ENCODE measurements around the gene SYS1. TPM values are rescaled to one million over a fixed set of nuclear protein-coding genes. Genes with fewer than 3 reads are reported as not detected.
A peak's percentile ranks its signal among the peaks of the same experiment; 100 is the strongest.

Gene SYS1
- polyA plus RNA-seq, 1 donor from 2014 or later: 16.1 TPM

DNA sequence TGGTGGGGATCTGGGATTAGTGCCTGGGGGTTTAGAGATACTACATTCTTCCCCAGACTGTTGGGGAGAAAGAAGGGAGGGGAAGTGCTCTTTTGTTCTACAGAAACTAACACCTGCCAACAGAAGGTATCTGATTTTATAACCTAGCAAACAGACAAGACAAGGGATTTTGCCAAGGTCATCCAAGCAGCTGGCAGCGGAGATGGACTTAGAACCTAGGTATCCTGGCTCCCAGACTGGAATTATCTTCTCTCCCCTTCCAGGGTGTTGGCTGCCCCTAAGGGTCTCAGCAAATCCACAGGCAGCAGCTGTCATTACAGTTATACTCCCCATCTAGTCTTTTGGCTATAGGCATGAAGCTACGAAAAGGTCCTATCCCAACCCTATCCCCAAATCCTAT, 23.2 kb upstream of the SYS1 start:
- Histone ChIP-seq H3K36me3 (ENCODE audit: insufficient read depth, low read length) (no peaks in the 10 kb centered on the region), H3F3A (ENCODE audit: insufficient read depth, low read length, poor library complexity, severe bottlenecking) (no peaks in the 10 kb centered on the region), H3K27ac (ENCODE audit: low read length) (no peak overlapping the region), H3K4me3 (ENCODE audit: low read length) (no peak overlapping the region), H3K27me3 (ENCODE audit: insufficient read depth, low read depth, low read length) (no peaks in the 10 kb centered on the region), H3K79me2 (replicated peaks; ENCODE audit: insufficient read depth, low read length) (no peaks in the 10 kb centered on the region), H3K9me2 (ENCODE audit: insufficient read depth, low read length) (no peaks in the 10 kb centered on the region), H3K4me2 (ENCODE audit: low read length) (no peak overlapping the region), H2AFZ (ENCODE audit: low read depth, low read length) (no peak overlapping the region), H3K9ac (ENCODE audit: low read length) (no peak overlapping the region), H3K9me3 (ENCODE audit: low read length) (no peaks in the 10 kb centered on the region), H4K20me1 (ENCODE audit: insufficient read depth) (no peaks in the 10 kb centered on the region)
- TF ChIP-seq SMC3 (conservative IDR thresholded peaks at IDR 0.05; ENCODE audit: poor library complexity): no peak

DNA sequence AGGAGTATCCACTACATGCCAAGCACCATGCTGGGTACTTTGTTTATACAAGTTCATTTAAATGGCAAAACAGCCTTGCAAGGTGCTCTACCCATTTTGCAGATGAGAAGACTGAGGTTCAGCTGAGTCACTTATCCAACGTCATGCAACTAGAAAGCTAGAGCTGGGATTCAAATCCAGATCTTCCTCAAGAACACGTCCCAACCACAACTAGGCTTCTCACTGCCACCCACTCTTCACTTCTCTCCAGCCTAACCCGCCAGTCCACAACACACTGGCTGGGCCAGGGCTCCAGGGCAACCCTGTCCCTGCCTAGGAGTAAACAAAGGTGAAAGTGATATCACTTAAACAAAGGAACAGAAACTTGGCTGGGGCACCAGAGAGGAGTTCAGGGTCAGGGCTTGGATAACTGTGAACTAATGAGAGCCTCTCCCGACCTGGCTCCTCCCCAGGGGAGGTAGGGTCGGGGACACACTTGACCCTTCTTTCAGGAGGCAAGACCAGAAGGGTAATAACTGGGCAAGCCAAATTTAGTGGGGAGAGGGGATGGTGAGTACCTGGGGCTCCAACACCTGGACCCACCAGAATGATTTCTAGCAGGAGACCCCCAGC, 22.6 kb upstream of the SYS1 start:
- H3K36me3 ChIP-seq (ENCODE audit: insufficient read depth, low read length): no peaks in the 10 kb centered on the region
- no peaks in the 10 kb centered on the region for H3K79me2 ChIP-seq (replicated peaks; ENCODE audit: insufficient read depth, low read length)
- H3K9ac ChIP-seq (ENCODE audit: low read length): no peak overlapping the region
- H2AFZ ChIP-seq (ENCODE audit: low read depth, low read length): no peak overlapping the region
- H3K27ac ChIP-seq (ENCODE audit: low read length): no peak overlapping the region
- H3K4me2 ChIP-seq (ENCODE audit: low read length): no peak overlapping the region
- H3K9me3 ChIP-seq (ENCODE audit: low read length): no peaks in the 10 kb centered on the region
- H4K20me1 ChIP-seq (ENCODE audit: insufficient read depth): no peaks in the 10 kb centered on the region
- TF ChIP-seq EZH2 (IDR thresholded peaks at IDR 0.05; ENCODE audit: borderline replicate concordance, insufficient read depth, low read length, poor library complexity, severe bottlenecking): no peak
- no peak for TF ChIP-seq MXI1 (conservative IDR thresholded peaks at IDR 0.05; ENCODE audit: poor library complexity, severe bottlenecking)
- H3F3A ChIP-seq (ENCODE audit: insufficient read depth, low read length, poor library complexity, severe bottlenecking): no peaks in the 10 kb centered on the region
- H3K4me3 ChIP-seq (ENCODE audit: low read length): no peak overlapping the region
- no peaks in the 10 kb centered on the region for H3K27me3 ChIP-seq (ENCODE audit: insufficient read depth, low read depth, low read length)
- H3K9me2 ChIP-seq (ENCODE audit: insufficient read depth, low read length): no peaks in the 10 kb centered on the region

DNA sequence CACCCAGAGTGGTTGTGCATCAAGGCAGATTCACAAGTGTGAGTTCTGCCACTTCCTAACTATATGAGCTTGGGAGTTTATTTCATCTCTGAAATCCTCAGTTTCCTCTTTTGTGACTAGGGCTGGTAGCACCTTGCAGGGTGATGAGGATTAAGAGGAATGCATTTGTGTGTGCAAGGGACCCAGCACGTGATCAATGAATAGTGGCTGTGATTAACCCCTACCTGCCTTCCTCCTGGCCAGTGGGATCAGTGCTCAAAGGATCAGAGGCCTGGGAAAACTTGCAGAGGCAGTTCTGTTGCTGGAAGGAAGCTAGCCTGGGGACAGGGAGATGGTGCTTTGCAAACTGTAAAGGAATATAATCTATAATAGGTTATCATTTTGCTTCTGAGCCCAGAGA, 22.0 kb upstream of the SYS1 start:
- no peak overlapping the region for H3K27ac ChIP-seq (ENCODE audit: low read length)
- peak overlapping the region; percentile 21 for H2AFZ ChIP-seq (ENCODE audit: low read depth, low read length)
- no peaks in the 10 kb centered on the region for H3K9me2 ChIP-seq (ENCODE audit: insufficient read depth, low read length)
- H4K20me1 ChIP-seq (ENCODE audit: insufficient read depth): no peaks in the 10 kb centered on the region
- H3K4me3 ChIP-seq (ENCODE audit: low read length): no peak overlapping the region
- H3K9me3 ChIP-seq (ENCODE audit: low read length): no peaks in the 10 kb centered on the region
- H3K79me2 ChIP-seq (replicated peaks; ENCODE audit: insufficient read depth, low read length): no peaks in the 10 kb centered on the region
- no peak overlapping the region for H3K9ac ChIP-seq (ENCODE audit: low read length)
- no peaks in the 10 kb centered on the region for H3K36me3 ChIP-seq (ENCODE audit: insufficient read depth, low read length)
- no peaks in the 10 kb centered on the region for H3K27me3 ChIP-seq (ENCODE audit: insufficient read depth, low read depth, low read length)
- no peaks in the 10 kb centered on the region for H3F3A ChIP-seq (ENCODE audit: insufficient read depth, low read length, poor library complexity, severe bottlenecking)
- TF ChIP-seq EZH2 (IDR thresholded peaks at IDR 0.05; ENCODE audit: borderline replicate concordance, insufficient read depth, low read length, poor library complexity, severe bottlenecking): no peak
- TF ChIP-seq, protein P1, sequence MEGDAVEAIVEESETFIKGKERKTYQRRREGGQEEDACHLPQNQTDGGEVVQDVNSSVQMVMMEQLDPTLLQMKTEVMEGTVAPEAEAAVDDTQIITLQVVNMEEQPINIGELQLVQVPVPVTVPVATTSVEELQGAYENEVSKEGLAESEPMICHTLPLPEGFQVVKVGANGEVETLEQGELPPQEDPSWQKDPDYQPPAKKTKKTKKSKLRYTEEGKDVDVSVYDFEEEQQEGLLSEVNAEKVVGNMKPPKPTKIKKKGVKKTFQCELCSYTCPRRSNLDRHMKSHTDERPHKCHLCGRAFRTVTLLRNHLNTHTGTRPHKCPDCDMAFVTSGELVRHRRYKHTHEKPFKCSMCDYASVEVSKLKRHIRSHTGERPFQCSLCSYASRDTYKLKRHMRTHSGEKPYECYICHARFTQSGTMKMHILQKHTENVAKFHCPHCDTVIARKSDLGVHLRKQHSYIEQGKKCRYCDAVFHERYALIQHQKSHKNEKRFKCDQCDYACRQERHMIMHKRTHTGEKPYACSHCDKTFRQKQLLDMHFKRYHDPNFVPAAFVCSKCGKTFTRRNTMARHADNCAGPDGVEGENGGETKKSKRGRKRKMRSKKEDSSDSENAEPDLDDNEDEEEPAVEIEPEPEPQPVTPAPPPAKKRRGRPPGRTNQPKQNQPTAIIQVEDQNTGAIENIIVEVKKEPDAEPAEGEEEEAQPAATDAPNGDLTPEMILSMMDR (IDR thresholded peaks at IDR 0.05; ENCODE audit: poor library complexity, severe bottlenecking): no peak
- TF ChIP-seq, protein P2, sequence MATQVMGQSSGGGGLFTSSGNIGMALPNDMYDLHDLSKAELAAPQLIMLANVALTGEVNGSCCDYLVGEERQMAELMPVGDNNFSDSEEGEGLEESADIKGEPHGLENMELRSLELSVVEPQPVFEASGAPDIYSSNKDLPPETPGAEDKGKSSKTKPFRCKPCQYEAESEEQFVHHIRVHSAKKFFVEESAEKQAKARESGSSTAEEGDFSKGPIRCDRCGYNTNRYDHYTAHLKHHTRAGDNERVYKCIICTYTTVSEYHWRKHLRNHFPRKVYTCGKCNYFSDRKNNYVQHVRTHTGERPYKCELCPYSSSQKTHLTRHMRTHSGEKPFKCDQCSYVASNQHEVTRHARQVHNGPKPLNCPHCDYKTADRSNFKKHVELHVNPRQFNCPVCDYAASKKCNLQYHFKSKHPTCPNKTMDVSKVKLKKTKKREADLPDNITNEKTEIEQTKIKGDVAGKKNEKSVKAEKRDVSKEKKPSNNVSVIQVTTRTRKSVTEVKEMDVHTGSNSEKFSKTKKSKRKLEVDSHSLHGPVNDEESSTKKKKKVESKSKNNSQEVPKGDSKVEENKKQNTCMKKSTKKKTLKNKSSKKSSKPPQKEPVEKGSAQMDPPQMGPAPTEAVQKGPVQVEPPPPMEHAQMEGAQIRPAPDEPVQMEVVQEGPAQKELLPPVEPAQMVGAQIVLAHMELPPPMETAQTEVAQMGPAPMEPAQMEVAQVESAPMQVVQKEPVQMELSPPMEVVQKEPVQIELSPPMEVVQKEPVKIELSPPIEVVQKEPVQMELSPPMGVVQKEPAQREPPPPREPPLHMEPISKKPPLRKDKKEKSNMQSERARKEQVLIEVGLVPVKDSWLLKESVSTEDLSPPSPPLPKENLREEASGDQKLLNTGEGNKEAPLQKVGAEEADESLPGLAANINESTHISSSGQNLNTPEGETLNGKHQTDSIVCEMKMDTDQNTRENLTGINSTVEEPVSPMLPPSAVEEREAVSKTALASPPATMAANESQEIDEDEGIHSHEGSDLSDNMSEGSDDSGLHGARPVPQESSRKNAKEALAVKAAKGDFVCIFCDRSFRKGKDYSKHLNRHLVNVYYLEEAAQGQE (IDR thresholded peaks at IDR 0.05; ENCODE audit: borderline replicate concordance): no peak
- no peak for TF ChIP-seq SMC3 (conservative IDR thresholded peaks at IDR 0.05; ENCODE audit: poor library complexity)
- no peak for TF ChIP-seq EP300 (conservative IDR thresholded peaks at IDR 0.05; ENCODE audit: poor library complexity, severe bottlenecking)
- TF ChIP-seq RAD21 (conservative IDR thresholded peaks at IDR 0.05): no peak
- no peak for TF ChIP-seq MXI1 (conservative IDR thresholded peaks at IDR 0.05; ENCODE audit: poor library complexity, severe bottlenecking)
- no peak for TF ChIP-seq TAF1 (IDR thresholded peaks at IDR 0.05; ENCODE audit: low read depth)
- TF ChIP-seq POLR2AphosphoS5 (IDR thresholded peaks at IDR 0.05): no peak
- no peak overlapping the region for H3K4me2 ChIP-seq (ENCODE audit: low read length)

Measured in neural cell (in vitro differentiated cells).